ENCODE measurements around the gene TNNT3.

Gene TNNT3

GRCh38 chr11:1982873-1983600, 63.5 kb downstream of the TNNT3 start:
- no peaks in the 10 kb centered on the region for H3K36me3 Mint-ChIP-seq (ENCODE audit: low read depth)
- no peaks in the 10 kb centered on the region for H3K9me3 Mint-ChIP-seq

GRCh38 chr11:1983601-1983961, 64.1 kb downstream of the TNNT3 start:
- Mint-ChIP-seq H3K9me3 (no peaks in the 10 kb centered on the region), H3K27ac (no peak overlapping the region), H3K4me1 (ENCODE audit: low read depth) (no peaks in the 10 kb centered on the region), H3K36me3 (ENCODE audit: low read depth) (no peaks in the 10 kb centered on the region), H3K4me3 (no peak overlapping the region), H3K27me3 (ENCODE audit: low read depth) (no peaks in the 10 kb centered on the region)

More at GRCh38 chr11:1982873-1983600, 63.5 kb downstream of the TNNT3 start:
- Mint-ChIP-seq H3K27me3 (ENCODE audit: low read depth) (no peaks in the 10 kb centered on the region), H3K27ac (no peak overlapping the region), H3K4me3 (no peak overlapping the region), H3K4me1 (ENCODE audit: low read depth) (no peaks in the 10 kb centered on the region)

GRCh38 chr11:1987024-1987423, 67.5 kb downstream of the TNNT3 start:
- no peak overlapping the region for H3K27ac Mint-ChIP-seq
- H3K4me3 Mint-ChIP-seq: no peak overlapping the region
- no peaks in the 10 kb centered on the region for H3K36me3 Mint-ChIP-seq (ENCODE audit: low read depth)
- no peaks in the 10 kb centered on the region for H3K4me1 Mint-ChIP-seq (ENCODE audit: low read depth)
- H3K27me3 Mint-ChIP-seq (ENCODE audit: low read depth): no peaks in the 10 kb centered on the region
- H3K9me3 Mint-ChIP-seq: no peaks in the 10 kb centered on the region

GRCh38 chr11:1988174-1988573, 68.7 kb downstream of the TNNT3 start:
- Mint-ChIP-seq H3K4me1 (ENCODE audit: low read depth) (no peaks in the 10 kb centered on the region), H3K27me3 (ENCODE audit: low read depth) (no peaks in the 10 kb centered on the region), H3K9me3 (no peaks in the 10 kb centered on the region), H3K4me3 (no peak overlapping the region), H3K36me3 (ENCODE audit: low read depth) (no peaks in the 10 kb centered on the region), H3K27ac (no peak overlapping the region)

All from T-helper 1 cell treated with Interleukin-12 subunit alpha and Interleukin-12 subunit beta and Interleukin-4 antibody, amounts not matched to agents 30 μg/mL and 1 μg/mL, for 36 hours (primary cell).